Fibroblast of lung (primary cell): ENCODE data around the gene UBXN6. TPM values are rescaled to one million over a fixed set of nuclear protein-coding genes. Genes with fewer than 3 reads are reported as not detected.

Experiments used
- DNase-seq, 2 donors: peaks; one replicate each; pipeline versions ENCODE4 v3.0.0 to v3.0.0-alpha.2; 2010; ENCODE audit warnings: low read depth in 2 of 2
- H2AFZ ChIP-seq: 2 replicates; pipeline ENCODE4 v1.5.1; 2012; ENCODE audit warnings: low read length, control low read depth, inconsistent platforms
- H3K27ac ChIP-seq: 2 replicates; pipeline ENCODE4 v1.5.1; 2011; ENCODE audit warnings: low read length, control low read depth; ENCODE audit not compliant: insufficient read depth
- H3K27me3 ChIP-seq: 2 replicates; pipeline ENCODE4 v1.5.1; 2011; ENCODE audit warnings: mild to moderate bottlenecking, low read length; ENCODE audit not compliant: control insufficient read depth, insufficient read depth
- H3K36me3 ChIP-seq: 2 replicates; pipeline ENCODE4 v1.5.1; 2011; ENCODE audit warnings: low read length; ENCODE audit not compliant: control insufficient read depth, insufficient read depth
- H3K4me1 ChIP-seq: 2 replicates; pipeline ENCODE4 v1.5.1; 2011; ENCODE audit warnings: low read length; ENCODE audit not compliant: control insufficient read depth, insufficient read depth; ENCODE audit errors: extremely low read depth
- H3K4me2 ChIP-seq: 2 replicates; pipeline ENCODE4 v1.5.1; 2011; ENCODE audit warnings: low read length, control low read depth; ENCODE audit not compliant: insufficient read depth; ENCODE audit errors: extremely low read depth
- H3K4me3 ChIP-seq, 4 experiments: fragments of 200-600 bp in 1 of 4; sonication (generic) in 1 of 4; replicated peaks in 1 of 4; 2 replicates each; pipeline ENCODE4 v1.5.1; 2011 to 2016; ENCODE audit warnings: low read length in 4 of 4, low read depth in 3 of 4, mild to moderate bottlenecking in 3 of 4, control low read depth in 2 of 4, inconsistent platforms in 1 of 4, mixed read lengths in 1 of 4; ENCODE audit not compliant: insufficient read depth in 1 of 4; ENCODE audit errors: control extremely low read depth in 1 of 4
- H3K79me2 ChIP-seq: 2 replicates; pipeline ENCODE4 v1.5.1; 2012; ENCODE audit warnings: mild to moderate bottlenecking, low read length, inconsistent platforms; ENCODE audit not compliant: control insufficient read depth, insufficient read depth
- H3K9ac ChIP-seq: 2 replicates; pipeline ENCODE4 v1.5.1; 2011; ENCODE audit warnings: mild to moderate bottlenecking, low read length, control low read depth; ENCODE audit not compliant: insufficient read depth
- H3K9me3 ChIP-seq: 2 replicates; pipeline ENCODE4 v1.5.1; 2012; ENCODE audit warnings: low read depth, low read length; ENCODE audit not compliant: control insufficient read depth, insufficient read depth
- H4K20me1 ChIP-seq: 2 replicates; pipeline ENCODE4 v1.5.1; 2011; ENCODE audit warnings: low read length; ENCODE audit not compliant: control insufficient read depth, insufficient read depth; ENCODE audit errors: extremely low read depth
- CTCF ChIP-seq, 2 donors: IDR thresholded peaks in 1 of 2; conservative IDR thresholded peaks in 1 of 2; 1 replicate in 1 of 2; 2 replicates in 1 of 2; pipeline ENCODE4 v1.5.1; 2011 to 2012; ENCODE audit warnings: low read length in 2 of 2, control low read depth in 1 of 2, inconsistent platforms in 1 of 2, low read depth in 1 of 2, mild to moderate bottlenecking in 1 of 2
- EZH2 ChIP-seq: IDR thresholded peaks from 2 replicates; pipeline ENCODE4 v1.5.1; 2012; ENCODE audit warnings: low read length, control low read depth, mild to moderate bottlenecking; ENCODE audit errors: missing control alignments
- polyA plus RNA-seq, 2 donors: library from polyadenylated mRNA; depleted of rRNA in 1 of 2; stranded (reverse) in 1 of 2; unstranded in 1 of 2; fragments of >200 nt; gene quantifications; 2 replicates each; pipeline ENCODE4 v1.2.1, GENCODE V29; 2011 to 2012; ENCODE audit warnings: missing spikeins in 1 of 2
- total RNA-seq: library from RNA; depleted of rRNA; stranded (reverse); fragments of >200 nt; gene quantifications from 2 replicates; pipeline ENCODE4 v1.2.1, GENCODE V29; 2014

The UBXN6 gene
- total and polyA plus RNA-seq, 2 donors (not counting 1 experiment from before 2014, with no cell fraction given), result 49.1 to 114 TPM

DNA sequence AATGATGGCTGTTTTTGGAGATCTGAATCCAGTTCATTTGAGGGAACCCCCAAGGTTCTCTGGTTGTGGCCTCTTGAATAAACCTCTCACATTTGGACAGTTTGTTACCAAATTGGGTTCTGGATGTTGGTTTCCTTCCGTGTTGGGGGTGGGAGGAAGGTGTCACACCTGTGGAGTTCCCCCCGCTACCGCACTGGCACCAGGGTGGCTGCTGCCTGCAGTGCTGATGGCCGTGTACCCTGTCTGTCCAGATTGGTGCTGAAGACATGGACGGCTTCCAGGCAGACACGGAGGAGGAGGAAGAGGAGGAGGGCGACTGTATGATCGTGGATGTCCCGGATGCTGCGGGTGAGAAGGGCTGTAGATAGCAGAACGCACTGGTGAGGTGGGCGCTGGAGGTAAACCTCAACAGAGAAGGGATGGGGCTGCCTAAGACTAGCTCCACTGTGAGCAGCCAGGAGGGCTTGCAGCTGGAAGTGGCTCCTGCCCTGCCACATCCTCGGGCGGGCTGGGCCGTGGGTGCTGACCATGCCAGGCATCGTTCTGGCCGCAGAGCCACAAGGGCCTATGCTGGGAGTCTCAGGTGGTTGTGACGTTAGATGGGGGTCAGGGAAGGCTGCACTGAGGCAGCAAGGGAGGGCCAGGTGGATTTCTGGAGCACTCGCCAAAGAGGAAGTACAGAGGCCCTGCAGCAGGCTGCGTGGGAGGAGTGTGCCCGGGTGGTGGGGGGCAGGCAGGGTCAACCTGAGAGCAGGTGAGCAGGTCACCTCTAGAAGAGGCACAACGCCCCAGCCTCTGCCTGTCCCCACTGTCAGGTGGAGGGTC lies 15.4 kb downstream of the UBXN6 start:
- Histone ChIP-seq H3K4me3 (no peak overlapping the region), H3K79me2 (no peaks in the 10 kb centered on the region), H4K20me1 (no peaks in the 10 kb centered on the region), H3K27ac (no peak overlapping the region), H3K4me2 (no peak overlapping the region), H3K36me3 (peaks cover 27% of the 10 kb centered on the region), H3K27me3 (no peaks in the 10 kb centered on the region), H2AFZ (no peak overlapping the region), H3K9me3 (no peaks in the 10 kb centered on the region), H3K4me1 (no peaks in the 10 kb centered on the region), H3K9ac (no peak overlapping the region)
- TF ChIP-seq CTCF (conservative IDR thresholded peaks at IDR 0.05 in 1 of 2, IDR thresholded peaks at IDR 0.05 in 1 of 2; ENCODE audit: low read depth in 1 of 2, low read length in 2 of 2) (no peak), EZH2 (no peak)
- DNase-seq, result no peak

DNA sequence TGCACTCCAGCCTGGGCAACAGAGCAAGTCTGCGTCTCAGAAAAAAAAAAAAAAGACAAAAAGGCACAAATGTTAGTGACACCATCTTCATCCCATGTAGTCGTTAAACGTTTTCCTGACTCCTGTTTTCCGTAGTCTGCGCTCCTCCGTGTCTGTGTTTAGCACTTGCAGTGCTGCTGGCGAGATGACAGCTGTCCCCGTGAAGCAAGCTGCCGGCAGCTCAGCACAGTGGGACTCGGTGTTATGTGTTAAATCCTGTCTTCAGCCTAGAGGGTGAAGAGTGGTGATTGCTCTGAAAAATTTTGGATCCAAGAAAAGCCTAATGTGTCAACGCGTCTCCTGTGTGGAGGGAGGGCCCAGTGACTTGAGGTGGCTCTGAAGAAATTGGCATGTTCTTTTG lies 18.4 kb downstream of the UBXN6 start:
- Histone ChIP-seq H3K36me3 (peaks cover 2% of the 10 kb centered on the region), H4K20me1 (no peaks in the 10 kb centered on the region), H3K9me3 (no peaks in the 10 kb centered on the region), H2AFZ (no peak overlapping the region), H3K4me2 (no peak overlapping the region), H3K79me2 (no peaks in the 10 kb centered on the region), H3K4me3 (no peak overlapping the region), H3K4me1 (no peaks in the 10 kb centered on the region), H3K27me3 (no peaks in the 10 kb centered on the region), H3K9ac (no peak overlapping the region), H3K27ac (no peak overlapping the region)
- DNase-seq, result no peak
- TF ChIP-seq EZH2, result no peak
- no peak for TF ChIP-seq CTCF (conservative IDR thresholded peaks at IDR 0.05 in 1 of 2, IDR thresholded peaks at IDR 0.05 in 1 of 2; ENCODE audit: low read depth in 1 of 2, low read length in 2 of 2)

- TF ChIP-seq EZH2 (no peak), CTCF (conservative IDR thresholded peaks at IDR 0.05 in 1 of 2, IDR thresholded peaks at IDR 0.05 in 1 of 2; ENCODE audit: low read depth in 1 of 2, low read length in 2 of 2) (no peak)
Measured at GRCh38 chr19:4437103-4437502, 20.5 kb downstream of the UBXN6 start.

More at GRCh38 chr19:4437103-4437502, 20.5 kb downstream of the UBXN6 start:
- DNase-seq, result no peak
- H3K4me2 ChIP-seq, result no peak overlapping the region
- H3K9ac ChIP-seq, result no peak overlapping the region
- H3K9me3 ChIP-seq, result no peaks in the 10 kb centered on the region
- H3K27ac ChIP-seq, result no peak overlapping the region
- peaks cover 8% of the 10 kb centered on the region for H3K36me3 ChIP-seq
- H3K4me1 ChIP-seq, result no peaks in the 10 kb centered on the region
- H3K4me3 ChIP-seq, result no peak overlapping the region
- no peak overlapping the region for H2AFZ ChIP-seq
- no peaks in the 10 kb centered on the region for H3K79me2 ChIP-seq
- H3K27me3 ChIP-seq, result no peaks in the 10 kb centered on the region
- no peaks in the 10 kb centered on the region for H4K20me1 ChIP-seq
